ENCODE measurements around the gene GJD3.

Gene GJD3

DNA sequence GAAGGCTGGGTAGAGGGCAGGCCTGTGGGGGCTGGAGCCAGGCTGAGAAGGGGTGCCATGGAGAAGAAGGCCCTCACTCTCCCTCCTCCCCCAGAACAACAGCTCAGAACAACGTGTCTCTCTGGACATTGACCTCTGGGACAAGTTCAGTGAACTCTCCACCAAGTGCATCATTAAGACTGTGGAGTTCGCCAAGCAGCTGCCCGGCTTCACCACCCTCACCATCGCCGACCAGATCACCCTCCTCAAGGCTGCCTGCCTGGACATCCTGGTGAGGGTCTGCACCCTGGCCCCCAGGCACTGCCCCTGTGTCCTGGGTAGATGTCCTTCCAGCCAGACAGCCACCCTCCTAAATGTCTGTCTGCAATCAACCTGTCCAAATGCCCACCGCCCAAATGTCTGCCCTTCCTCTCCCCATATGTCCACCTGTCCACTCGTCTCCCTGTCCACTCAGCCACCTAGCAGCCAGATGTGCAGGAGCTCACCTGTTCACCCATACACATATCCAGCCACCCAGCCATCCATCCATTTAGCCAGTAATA is 12.2 kb downstream of the GJD3 start:
- DNase-seq (ENCODE audit: low spot score) (no peak), FAIRE-seq (no peak)

DNA sequence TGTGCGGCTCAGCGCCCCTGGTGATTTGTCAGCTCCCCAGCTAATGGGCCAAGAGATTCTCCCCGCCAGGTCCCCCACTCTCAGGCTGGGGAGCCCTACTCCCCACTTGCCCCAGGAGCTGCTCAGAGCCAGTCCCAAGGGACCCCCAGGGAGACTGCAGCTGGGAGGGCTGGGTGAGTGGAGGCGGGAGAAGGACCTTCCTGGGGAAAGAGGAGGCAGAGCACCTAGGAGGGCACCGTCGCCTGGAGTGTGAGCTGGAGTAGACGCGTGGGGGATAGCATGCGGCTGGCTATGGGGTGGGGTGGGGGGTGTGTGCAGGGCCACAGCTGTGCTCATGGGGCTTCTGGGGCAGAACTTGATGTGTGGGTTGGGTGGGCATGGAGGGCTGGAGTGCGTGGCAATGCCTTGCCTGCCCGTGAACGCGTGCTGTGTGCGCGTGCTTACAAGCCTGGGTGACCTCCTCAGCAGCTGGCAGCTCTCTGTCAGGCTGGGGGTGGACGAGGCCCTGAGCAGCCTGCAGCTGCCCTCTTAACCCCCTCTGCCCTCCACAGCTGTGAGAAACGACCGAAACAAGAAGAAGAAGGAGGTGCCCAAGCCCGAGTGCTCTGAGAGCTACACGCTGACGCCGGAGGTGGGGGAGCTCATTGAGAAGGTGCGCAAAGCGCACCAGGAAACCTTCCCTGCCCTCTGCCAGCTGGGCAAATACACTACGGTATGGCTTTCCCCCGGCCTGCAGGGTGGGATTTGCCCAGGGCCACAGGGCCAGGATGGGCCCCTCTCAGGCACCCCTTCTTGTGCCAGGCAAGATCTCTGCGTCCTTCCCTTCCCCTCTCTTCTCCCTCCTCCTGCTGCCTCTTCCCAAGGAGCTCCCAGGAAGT is 12.9 kb downstream of the GJD3 start:
- DNase-seq (ENCODE audit: low spot score) (no peak), FAIRE-seq (no peak)

DNA sequence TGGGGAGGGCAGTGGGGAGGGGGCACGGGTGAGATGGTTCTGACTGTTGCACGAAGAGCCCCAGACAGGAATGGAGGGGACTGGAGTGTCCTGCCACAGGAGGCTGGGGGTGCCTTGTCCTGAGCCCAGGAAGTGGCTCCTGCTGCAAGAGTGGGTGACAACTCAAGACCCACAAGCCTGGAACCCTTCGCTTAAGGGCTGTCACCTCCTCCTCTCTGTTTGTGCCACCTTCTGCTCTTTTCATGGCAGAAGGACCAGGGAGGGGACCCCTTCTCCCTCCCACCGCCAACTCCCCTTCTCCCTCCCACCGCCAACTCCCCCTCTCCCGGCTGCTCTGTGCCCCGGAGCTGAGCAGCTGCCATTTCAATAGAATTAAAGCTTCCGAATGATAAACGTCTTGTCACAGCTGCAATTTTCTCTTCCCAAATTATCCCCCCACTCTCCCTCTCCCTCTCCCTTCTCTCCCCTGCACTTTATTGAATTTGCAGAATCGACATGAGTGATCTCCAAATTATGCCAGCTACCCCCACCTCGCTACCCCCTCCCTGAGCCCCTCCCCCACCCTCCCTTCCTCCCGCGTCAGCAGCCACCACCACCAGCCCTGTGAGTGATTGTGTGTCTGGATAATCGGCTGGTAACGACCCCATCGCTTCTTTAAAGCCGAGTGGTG is 13.7 kb downstream of the GJD3 start:
- no peak for DNase-seq (ENCODE audit: low spot score)

DNA sequence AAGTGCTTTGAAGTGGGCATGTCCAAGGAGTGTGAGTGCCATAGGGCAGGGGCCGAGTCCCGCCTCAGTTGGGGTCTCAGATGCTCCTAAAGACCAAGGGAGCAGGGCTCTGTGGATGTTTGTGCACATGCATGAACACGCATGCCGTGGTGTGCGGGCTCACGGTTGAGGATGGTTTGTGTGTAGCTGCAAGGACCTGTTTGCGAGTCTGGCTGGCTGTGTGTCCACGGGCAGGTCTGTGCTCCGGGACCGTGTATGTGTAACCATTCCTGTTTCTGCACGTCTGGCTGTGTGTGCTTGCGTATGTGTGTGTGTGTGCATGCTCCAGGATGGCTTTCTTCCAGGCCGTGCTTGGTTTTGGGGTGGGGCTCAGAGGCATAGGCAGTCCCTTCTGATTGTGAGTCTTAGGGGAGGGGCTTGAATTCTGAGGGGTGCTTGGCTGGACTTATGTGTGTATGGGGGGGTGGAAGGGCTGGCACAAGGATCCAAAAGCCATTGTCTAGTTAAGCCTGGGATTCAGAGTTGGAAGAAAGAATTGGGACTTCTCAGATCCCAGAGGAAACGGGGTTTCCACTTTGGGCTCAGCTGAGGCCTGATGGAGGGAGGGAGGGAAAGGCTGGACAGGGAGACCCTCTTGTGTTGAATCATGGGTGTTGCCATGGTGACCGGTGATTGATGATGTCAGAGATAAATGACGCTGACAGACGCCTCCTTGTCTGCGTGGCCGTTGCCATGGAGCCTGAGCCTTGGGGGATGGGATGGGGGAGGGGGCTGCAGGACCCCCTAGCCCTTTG is 14.4 kb downstream of the GJD3 start:
- FAIRE-seq (no peak), DNase-seq (ENCODE audit: low spot score) (no peak)

More for the DNA sequence above, 13.7 kb downstream of the GJD3 start:
- FAIRE-seq = no peak

DNA sequence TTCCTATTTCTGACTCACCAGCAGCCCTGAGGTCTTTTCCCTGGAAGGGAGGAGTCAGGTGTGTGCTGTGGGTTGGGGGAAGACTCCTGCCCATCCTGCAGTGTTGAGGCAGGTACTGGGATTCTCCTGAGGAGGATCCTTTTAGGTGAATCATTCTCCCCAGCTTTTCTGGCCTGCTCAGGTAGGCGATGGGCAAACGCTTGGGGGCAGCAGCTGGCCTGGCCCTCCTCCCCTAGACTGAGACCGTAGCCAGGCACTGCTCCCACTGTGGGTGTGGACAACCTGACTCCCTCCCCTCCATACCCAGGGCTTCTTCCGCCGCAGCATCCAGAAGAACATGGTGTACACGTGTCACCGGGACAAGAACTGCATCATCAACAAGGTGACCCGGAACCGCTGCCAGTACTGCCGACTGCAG is 15.1 kb downstream of the GJD3 start:
- DNase-seq (ENCODE audit: low spot score) (no peak), FAIRE-seq (no peak)

DNA sequence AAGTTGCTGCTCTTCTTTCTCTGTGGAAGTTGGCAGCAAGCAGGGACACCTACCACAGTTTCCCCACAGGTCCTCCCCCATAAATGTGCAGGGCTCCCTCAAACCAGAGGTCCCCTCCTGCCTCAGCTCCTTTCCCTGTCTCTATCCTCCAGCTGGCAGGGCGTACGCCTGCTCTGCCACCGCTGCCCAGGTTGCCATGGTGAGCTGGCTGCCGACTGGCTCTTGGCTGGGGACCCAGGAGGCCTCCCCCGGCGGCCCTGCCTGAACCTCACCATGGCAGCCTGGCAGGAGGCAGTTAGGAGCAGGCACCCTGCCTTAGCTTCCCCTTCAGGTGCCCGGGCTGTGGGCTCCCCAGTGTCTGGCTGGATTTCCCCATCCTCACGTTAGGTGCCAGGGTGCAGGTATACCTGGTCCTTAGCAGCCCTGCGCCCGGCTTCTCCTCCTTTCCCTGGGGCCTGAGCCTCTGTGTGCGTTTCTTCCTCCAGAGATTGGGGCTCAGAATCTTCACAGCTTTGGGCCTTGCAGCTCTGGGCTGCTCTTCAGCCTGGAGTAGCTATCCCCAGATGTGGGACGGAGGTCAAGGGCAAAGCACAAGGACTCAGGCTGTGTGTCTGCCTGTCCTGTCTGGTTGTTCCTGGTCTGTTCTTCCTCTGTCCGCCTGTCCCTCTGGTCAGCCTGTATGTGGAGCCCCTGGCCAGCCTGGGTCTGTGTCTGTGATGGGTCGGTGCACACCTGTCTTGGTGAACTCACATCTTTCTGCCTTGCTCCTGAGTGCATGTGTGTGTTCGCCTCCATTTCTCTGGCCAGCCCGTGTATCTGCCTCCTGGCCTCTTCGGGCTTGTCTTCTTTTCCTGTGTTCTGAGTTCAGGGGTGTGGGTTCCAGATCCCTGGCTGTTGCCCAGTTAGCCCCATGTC is 15.7 kb downstream of the GJD3 start:
- FAIRE-seq (no peak), DNase-seq (ENCODE audit: low spot score) (no peak)

DNA sequence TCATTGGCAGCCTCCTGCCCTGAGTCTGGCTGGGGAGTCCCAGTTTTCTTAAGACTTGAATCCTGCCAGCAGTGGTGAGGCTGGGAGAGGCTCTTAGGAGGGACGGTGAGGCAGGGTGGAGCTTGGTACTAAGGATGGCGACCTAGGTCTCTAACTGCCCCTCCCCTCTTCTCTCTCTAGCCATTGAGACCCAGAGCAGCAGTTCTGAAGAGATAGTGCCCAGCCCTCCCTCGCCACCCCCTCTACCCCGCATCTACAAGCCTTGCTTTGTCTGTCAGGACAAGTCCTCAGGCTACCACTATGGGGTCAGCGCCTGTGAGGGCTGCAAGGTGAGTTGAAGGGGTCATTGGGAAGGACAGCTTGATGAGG is 16.4 kb downstream of the GJD3 start:
- no peak for FAIRE-seq
- DNase-seq (ENCODE audit: low spot score) = no peak

DNA sequence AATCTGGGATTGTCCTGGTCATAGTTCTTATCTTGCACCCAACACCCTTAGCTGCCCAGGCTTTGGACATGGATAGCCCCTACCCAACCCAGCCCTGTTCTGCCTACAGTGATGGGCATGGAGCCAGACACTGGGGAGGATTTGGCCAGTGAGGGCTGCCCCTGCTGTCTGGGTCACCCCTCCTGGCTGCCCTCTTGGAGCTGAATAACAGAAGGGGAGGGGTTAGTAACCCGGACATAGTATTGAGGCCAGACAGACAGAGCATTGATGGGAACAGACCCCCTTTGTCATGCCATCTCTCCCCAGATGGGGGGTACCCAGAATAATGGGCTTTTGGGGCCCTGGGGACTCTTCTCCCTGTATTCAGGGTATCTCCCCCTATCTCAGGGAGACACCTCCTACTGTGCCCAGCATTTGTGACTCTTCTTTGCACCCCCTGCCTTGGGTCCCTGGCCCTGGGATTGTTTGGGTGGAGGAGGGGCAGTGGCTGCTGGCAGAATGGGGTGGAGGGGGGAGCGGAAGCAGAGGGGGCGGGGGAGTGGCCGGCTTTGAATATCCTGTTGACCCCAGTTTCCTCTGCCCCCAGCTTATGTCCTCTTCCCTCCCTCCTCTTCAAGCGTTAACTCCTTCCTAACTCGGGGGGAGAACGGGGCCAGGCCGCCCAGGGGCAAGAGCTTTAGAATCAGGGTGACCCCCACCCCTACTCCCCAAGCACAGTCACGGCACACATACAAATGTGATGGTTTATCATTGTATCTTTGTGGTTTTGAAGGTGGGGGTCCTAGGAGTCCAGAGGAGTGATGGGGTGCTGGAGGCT is 17.0 kb downstream of the GJD3 start:
- no peak for FAIRE-seq
- DNase-seq (ENCODE audit: low spot score) = no peak

DNA sequence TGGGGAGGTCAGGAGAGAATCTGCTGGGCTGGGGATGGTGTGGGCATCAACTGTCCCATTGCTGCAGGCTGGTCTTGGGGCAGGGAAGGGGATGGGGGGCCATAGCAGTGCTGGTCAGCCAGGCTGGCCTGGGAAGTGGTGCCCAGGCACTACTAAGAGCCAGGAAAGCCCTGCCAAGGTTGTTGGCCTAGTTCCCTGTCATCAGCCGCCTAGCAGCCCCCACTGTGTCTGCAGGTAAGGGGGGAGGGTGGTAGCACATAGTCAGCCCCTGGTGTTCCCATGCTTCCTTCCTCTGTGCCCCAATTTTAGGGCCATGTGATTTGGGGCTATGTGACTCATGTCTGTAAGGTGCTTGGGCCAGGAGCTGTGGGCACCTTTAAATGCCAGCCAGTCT is 17.8 kb downstream of the GJD3 start:
- no peak for FAIRE-seq
- DNase-seq (ENCODE audit: low spot score) = no peak

DNA sequence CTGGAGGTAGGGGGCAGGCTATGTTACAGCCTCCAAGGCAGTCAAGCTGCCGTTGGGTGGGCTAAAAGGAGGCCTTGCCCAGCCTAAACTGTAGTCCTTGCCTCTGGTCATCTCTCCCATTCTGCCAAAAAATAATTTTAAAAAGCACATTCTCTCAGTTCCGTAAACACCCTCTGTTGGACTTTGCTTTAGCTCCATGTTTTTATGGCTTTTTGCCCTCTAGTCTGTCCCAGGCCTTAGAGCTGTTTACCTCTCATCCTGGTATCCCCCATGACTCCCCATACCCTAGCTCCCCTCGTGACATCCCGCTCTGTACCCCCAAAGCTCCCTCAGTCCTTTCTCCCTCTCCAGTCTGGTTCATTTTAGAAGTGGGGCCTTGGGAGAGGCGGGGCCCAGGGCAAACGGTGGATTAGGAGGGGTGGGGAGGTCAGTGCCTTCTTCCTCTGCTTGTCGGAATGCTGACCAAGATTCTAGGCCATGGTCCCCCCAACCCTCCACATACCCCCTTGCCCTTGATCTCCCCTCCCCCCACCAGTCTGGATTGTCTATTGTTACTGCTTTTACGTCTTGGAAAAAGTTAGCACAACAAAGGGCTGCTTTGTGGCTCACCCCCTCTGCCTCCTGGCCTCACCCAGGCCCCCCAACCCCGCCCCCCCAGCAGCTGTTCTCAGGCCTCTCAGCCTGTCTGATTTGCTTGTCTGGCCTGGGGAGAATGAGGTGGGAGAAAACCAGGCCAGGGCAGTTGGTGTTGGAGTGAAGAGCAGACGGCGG is 18.4 kb downstream of the GJD3 start:
- FAIRE-seq (no peak), DNase-seq (ENCODE audit: low spot score) (no peak)

DNA sequence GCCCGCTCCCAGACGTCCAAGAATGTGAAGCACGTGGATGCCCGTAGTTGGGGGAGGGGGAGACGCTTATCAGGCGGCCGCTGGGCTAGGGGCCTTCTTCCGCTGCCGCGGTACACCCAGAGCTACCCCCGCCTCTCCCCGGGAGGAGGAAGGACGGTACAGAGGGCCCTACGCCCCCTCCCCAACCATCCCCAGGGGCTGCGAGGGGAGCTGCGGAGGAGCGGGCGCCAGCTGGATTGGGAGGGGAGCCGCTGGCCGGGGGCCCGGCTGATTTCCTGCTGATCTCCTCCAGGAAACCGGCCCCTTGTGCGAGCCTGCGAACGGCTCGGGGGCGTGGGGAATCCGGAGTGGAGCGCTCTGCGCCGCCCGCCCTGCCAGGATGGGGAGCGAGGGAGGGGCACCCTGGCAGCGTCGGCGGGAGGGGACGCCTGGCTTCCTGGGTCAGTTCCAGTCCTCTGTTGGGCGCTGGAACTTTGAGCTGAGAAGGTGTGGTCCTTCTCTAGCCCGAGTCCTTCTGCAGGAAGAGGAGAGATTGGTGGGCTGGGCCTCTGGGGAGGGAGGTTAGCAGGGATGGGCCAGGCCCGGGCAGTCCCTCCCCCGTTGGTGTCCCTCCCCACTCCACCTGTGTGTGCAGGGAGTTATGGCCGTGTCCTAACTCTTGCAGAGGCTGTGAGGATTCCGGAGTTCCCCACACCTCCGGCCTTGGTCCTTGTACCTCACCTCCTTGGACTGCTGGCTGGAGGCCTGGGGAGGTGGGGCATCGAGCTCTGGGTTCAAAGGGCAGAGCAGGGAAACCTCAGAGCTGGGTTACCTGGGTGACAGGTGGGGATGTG is 19.2 kb downstream of the GJD3 start:
- no peak for FAIRE-seq

DNA sequence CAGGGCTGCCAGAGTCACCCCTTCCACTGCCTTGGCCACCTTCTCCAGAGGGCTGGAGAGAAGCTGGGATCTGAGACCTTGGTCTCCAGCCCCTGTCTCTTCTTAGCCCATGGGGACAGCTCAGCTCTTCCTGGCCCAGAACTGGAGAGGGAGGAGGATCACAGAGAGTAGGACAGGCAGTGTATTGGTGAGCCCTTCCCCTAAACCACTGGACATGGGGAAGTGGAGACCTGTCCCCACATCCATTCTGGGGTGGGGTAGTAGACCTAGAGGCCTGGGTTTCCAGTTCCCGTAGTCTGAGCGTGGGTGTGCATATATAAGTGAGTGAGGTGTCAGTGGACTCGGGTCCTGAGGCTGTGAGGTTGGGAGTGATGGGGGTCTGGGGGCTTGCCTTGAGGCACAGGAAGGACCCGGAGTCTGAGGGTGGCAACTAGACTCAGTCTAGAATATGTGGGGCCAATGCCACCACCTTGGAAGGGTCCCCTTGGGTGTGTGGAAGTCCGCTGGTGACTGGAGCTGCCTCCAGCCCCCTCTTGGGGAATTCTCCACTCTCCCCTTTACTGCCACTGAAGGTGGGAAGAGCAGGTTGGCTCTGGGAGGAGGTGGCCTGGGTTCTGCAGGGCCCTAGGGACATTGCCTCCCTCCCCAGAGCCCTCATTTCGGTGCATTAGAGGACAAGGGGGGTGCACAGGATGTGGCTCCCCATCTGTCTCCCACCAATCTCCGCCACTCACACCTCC is 19.9 kb downstream of the GJD3 start:
- no peak for DNase-seq (ENCODE audit: low spot score)
- FAIRE-seq = no peak

More for the DNA sequence above, 19.2 kb downstream of the GJD3 start:
- no peak for DNase-seq (ENCODE audit: low spot score)

DNA sequence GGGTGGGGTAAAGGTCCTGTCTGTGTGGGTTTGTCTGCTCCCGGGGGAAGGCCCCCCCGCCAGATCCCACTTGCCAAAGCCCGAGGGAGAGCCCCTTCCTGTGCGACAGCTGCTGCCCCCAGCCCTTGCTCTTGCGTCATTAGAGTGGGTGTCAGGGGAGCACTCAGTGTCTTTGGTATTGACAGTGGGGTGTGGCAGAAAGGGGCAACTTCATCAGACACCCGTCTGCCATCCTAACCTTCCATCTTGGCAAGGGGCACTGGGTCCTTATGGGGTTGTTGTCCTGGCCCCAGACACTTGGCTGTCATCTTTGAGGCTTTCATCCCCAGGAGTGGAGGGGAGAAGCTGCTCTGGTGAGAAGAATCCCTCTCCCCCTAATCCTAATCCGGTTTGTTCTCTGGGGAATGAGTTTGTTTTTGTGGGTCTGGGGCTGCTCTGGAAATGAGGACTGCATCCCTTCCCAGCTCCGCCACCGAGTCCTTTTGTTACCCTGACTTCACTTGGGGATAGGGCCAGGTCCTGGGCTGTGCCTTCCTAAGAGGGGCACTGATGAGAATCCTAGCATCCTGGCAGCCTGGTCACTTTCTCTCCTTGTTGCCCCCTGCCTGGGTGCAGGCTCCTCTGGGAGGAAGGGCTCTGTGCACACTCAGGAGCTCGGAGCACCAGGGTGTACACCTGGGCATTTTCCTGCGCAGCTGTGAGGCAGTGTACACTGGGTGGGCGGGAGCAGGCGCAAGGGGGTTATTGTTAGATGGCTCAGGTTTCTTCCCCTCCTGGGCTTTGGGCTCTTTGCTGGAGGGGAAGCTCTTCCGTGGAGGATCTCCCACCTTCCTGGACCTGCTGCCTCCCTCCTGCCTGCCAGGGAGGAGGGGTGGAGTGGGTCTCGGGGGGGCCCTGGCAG is 21.1 kb downstream of the GJD3 start:
- FAIRE-seq (no peak), DNase-seq (ENCODE audit: low spot score) (no peak)

DNA sequence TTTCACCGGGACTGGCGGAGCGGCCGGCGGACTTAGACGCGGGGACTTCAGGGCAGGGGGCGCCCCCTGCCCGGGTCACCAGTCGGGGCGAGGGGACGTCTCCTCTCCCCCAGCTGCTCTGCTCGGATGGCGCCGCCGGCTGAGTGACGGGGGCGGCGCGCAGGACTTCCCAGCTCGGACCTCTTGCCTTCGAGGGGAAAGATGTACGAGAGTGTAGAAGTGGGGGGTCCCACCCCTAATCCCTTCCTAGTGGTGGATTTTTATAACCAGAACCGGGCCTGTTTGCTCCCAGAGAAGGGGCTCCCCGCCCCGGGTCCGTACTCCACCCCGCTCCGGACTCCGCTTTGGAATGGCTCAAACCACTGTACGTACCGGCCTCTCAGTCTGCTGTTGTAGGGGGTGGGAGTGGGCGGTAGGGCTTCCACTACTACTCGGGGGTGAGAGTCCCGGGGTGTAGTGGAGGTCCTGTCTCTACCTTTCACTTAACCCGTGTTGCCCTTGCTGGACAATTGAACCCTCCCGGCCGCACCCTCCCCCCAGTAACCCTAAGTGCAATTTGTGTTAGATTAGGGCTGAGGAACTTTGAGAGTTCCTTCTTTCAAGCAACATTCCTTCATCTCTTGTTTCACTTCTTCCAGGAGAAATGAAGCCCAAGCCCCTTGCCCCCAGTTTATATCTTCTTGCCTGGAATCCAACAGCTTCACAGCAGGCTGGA is 21.9 kb downstream of the GJD3 start:
- FAIRE-seq (no peak), DNase-seq (ENCODE audit: low spot score) (no peak)

DNA sequence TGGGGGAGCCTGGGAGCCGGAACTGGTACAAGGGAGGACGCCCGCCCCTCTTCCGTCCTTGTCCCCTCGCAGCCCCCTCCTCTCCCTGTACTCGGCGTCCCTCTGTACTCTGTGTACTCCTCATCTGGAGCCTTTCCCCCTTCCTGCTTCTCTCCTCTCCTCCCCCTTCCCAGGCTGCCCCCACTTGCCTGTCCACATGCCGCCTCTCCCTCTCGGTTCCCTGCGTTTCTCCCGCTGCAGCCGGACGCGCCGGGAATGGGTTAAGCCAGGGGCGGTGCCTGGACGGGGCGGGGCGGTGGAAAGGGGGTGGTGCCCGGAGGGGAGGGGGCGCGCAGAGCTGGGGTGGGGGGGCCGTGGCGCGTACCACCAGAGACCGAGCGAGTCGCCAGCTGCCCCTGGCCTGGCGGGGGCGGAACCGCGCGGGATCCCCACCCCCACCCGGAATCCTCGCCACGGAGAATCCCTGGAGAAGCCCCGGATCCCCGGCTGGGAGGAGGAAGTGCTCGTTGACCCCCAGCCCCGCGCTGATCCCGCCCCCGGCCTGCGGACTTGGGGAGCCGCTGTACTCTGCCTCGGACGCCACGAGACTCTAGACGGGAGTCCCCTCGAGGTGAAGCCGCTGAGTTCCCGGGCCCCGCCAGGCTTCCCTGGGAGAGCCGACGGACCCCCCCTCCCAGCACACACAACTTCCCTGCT is 22.6 kb downstream of the GJD3 start:
- FAIRE-seq (no peak), DNase-seq (ENCODE audit: low spot score) (no peak)
